ENCODE results near the gene MRPL50.

The MRPL50 gene

DNA sequence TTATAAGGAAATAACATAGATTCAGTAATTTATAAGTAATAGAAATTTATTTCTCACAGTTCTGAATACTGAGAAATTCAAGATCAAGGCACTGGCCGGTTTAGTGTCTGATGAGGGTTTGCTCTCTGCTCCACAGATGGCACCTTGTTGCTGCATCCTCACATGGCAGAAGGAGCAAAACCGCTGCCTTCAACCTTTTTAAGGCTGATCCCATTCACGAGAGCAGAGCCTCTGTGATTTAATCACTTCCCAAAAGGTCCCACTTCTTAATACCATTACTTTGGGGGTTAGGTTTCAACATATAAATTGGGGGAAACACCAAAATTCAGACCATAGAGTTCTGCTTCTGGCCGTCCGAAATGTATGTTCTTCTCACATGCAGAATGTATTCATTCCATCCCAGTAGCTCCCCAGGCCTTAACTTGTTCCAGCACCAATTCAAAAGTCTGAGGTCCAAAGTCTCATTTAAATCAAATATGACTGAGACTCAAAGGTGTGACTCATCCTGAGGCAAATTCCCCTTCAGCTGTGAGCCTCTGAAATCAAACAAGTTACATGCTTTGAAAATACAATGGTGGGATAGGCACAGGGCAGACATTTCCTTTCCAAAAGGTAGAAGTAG lies 44.2 kb downstream of the MRPL50 start:
- TF ChIP-seq, protein P1, sequence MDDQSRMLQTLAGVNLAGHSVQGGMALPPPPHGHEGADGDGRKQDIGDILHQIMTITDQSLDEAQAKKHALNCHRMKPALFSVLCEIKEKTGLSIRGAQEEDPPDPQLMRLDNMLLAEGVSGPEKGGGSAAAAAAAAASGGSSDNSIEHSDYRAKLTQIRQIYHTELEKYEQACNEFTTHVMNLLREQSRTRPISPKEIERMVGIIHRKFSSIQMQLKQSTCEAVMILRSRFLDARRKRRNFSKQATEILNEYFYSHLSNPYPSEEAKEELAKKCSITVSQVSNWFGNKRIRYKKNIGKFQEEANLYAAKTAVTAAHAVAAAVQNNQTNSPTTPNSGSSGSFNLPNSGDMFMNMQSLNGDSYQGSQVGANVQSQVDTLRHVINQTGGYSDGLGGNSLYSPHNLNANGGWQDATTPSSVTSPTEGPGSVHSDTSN (CRISPR knock-in tag; IDR thresholded peaks at IDR 0.05): no peak
- TF ChIP-seq ZFHX2 (tag by site-specific recombination; conservative IDR thresholded peaks at IDR 0.05) (no peak), SP3 (tag by site-specific recombination; IDR thresholded peaks at IDR 0.05) (no peak), ZNF140 (tag by site-specific recombination; IDR thresholded peaks at IDR 0.05) (no peak), ZNF433 (tag by site-specific recombination; IDR thresholded peaks at IDR 0.05; ENCODE audit: low read depth) (no peak), KLF16 (tag by site-specific recombination; IDR thresholded peaks at IDR 0.05) (no peak), ZNF600 (tag by site-specific recombination; IDR thresholded peaks at IDR 0.05) (no peak), HOXD13 (CRISPR knock-in tag; IDR thresholded peaks at IDR 0.05; ENCODE audit: borderline replicate concordance) (no peak), ZNF311 (tag by site-specific recombination; IDR thresholded peaks at IDR 0.05; ENCODE audit: borderline replicate concordance) (no peak), WT1 (tag by site-specific recombination; IDR thresholded peaks at IDR 0.05) (no peak), ZNF350 (tag by site-specific recombination; IDR thresholded peaks at IDR 0.05) (no peak), ZNF76 (tag by site-specific recombination; IDR thresholded peaks at IDR 0.05; ENCODE audit: borderline replicate concordance, low read depth) (no peak), HOXA7 (CRISPR knock-in tag; IDR thresholded peaks at IDR 0.05; ENCODE audit: borderline replicate concordance) (no peak), KLF1 (tag by site-specific recombination; IDR thresholded peaks at IDR 0.05) (no peak), ZNF132 (tag by site-specific recombination; IDR thresholded peaks at IDR 0.05; ENCODE audit: borderline replicate concordance) (no peak), ZNF664 (tag by site-specific recombination; IDR thresholded peaks at IDR 0.05) (no peak), ZNF423 (tag by site-specific recombination; IDR thresholded peaks at IDR 0.05) (no peak)
- TF ChIP-seq, protein P2, sequence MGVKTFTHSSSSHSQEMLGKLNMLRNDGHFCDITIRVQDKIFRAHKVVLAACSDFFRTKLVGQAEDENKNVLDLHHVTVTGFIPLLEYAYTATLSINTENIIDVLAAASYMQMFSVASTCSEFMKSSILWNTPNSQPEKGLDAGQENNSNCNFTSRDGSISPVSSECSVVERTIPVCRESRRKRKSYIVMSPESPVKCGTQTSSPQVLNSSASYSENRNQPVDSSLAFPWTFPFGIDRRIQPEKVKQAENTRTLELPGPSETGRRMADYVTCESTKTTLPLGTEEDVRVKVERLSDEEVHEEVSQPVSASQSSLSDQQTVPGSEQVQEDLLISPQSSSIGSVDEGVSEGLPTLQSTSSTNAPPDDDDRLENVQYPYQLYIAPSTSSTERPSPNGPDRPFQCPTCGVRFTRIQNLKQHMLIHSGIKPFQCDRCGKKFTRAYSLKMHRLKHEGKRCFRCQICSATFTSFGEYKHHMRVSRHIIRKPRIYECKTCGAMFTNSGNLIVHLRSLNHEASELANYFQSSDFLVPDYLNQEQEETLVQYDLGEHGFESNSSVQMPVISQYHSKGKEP (tag by site-specific recombination; IDR thresholded peaks at IDR 0.05): no peak
- TF ChIP-seq, protein P3, sequence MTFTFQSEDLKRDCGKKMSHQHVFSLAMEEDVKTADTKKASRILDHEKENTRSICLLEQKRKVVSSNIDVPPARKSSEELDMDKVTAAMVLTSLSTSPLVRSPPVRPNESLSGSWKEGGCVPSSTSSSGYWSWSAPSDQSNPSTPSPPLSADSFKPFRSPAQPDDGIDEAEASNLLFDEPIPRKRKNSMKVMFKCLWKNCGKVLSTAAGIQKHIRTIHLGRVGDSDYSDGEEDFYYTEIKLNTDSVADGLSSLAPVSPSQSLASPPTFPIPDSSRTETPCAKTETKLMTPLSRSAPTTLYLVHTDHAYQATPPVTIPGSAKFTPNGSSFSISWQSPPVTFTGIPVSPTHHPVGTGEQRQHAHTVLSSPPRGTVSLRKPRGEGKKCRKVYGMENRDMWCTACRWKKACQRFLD (tag by site-specific recombination; IDR thresholded peaks at IDR 0.05): no peak
- H3K4me1 ChIP-seq (ENCODE audit: control insufficient read depth, insufficient read depth, low read length): no peaks in the 10 kb centered on the region
- no peak overlapping the region for H3K27ac ChIP-seq (ENCODE audit: extremely low read depth, low read depth, low read length)
- no peaks in the 10 kb centered on the region for H3K9me3 ChIP-seq (ENCODE audit: control insufficient read depth, insufficient read depth, low read depth, low read length)
- no peaks in the 10 kb centered on the region for H3K36me3 ChIP-seq (ENCODE audit: control insufficient read depth in 2 of 2, insufficient read depth in 1 of 2, low read length in 2 of 2)
- no peak overlapping the region for H3K4me3 ChIP-seq (ENCODE audit: low read depth, low read length)
- POLR2A ChIA-PET: no interaction called here
- CTCF ChIA-PET: no interaction called here

DNA sequence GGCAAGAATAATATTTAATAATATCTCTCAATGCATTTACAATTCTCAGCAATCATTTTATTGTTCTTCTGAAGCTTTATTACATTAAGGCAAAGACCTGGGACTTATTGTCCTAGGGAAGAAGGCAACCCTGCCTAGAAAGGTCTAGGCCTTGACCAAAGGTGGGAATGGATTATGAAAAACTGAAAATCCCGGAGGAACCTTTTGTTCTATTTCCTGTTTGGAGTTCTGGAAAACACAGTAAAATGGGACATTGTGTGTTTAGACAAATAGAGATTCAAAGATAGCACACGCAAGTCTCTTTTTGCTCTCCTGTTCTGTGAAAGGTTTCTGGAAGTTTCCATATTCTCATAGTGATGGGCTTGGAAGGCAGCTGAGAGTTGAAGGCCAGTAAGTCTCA lies 44.7 kb downstream of the MRPL50 start:
- ChIA-PET POLR2A (no interaction called here), CTCF (interaction anchor here (0.9 kb wide), 1 partner anchor 640 kb away, joined by 3 read pairs; no protein-coding TSS in a partner anchor)
- H3K36me3 ChIP-seq (ENCODE audit: control insufficient read depth in 2 of 2, insufficient read depth in 1 of 2, low read length in 2 of 2): no peaks in the 10 kb centered on the region
- no peak overlapping the region for H3K4me3 ChIP-seq (ENCODE audit: low read depth, low read length)
- H3K4me1 ChIP-seq (ENCODE audit: control insufficient read depth, insufficient read depth, low read length): no peaks in the 10 kb centered on the region
- H3K27ac ChIP-seq (ENCODE audit: extremely low read depth, low read depth, low read length): no peak overlapping the region
- no peaks in the 10 kb centered on the region for H3K9me3 ChIP-seq (ENCODE audit: control insufficient read depth, insufficient read depth, low read depth, low read length)
- TF ChIP-seq, protein P4, sequence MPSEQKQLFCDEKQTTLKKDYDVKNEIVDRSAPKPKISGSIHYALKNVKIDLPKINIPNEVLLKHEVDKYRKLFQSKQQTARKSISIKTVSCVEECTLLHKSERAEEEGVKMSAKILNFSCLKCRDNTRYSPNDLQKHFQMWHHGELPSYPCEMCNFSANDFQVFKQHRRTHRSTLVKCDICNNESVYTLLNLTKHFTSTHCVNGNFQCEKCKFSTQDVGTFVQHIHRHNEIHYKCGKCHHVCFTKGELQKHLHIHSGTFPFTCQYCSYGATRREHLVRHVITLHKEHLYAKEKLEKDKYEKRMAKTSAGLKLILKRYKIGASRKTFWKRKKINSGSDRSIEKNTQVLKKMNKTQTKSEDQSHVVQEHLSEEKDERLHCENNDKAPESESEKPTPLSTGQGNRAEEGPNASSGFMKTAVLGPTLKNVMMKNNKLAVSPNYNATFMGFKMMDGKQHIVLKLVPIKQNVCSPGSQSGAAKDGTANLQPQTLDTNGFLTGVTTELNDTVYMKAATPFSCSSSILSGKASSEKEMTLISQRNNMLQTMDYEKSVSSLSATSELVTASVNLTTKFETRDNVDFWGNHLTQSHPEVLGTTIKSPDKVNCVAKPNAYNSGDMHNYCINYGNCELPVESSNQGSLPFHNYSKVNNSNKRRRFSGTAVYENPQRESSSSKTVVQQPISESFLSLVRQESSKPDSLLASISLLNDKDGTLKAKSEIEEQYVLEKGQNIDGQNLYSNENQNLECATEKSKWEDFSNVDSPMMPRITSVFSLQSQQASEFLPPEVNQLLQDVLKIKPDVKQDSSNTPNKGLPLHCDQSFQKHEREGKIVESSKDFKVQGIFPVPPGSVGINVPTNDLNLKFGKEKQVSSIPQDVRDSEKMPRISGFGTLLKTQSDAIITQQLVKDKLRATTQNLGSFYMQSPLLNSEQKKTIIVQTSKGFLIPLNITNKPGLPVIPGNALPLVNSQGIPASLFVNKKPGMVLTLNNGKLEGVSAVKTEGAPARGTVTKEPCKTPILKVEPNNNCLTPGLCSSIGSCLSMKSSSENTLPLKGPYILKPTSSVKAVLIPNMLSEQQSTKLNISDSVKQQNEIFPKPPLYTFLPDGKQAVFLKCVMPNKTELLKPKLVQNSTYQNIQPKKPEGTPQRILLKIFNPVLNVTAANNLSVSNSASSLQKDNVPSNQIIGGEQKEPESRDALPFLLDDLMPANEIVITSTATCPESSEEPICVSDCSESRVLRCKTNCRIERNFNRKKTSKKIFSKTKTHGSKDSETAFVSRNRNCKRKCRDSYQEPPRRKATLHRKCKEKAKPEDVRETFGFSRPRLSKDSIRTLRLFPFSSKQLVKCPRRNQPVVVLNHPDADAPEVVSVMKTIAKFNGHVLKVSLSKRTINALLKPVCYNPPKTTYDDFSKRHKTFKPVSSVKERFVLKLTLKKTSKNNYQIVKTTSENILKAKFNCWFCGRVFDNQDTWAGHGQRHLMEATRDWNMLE (tag by site-specific recombination; conservative IDR thresholded peaks at IDR 0.05; ENCODE audit: low read depth): no peak
- TF ChIP-seq ZNF707 (tag by site-specific recombination; IDR thresholded peaks at IDR 0.05) (no peak), BCL11B (tag by site-specific recombination; IDR thresholded peaks at IDR 0.05; ENCODE audit: low read depth) (no peak), ZNF416 (tag by site-specific recombination; IDR thresholded peaks at IDR 0.05) (no peak), ZNF837 (tag by site-specific recombination; IDR thresholded peaks at IDR 0.05) (no peak), ZNF239 (tag by site-specific recombination; IDR thresholded peaks at IDR 0.05) (no peak), ZNF169 (tag by site-specific recombination; IDR thresholded peaks at IDR 0.05) (no peak)
- TF ChIP-seq, protein P2 (tag by site-specific recombination; IDR thresholded peaks at IDR 0.05): no peak

All from HEK293 (cell line).